HG03342 (cell line): ENCODE measurements around the gene LTBR.
A peak's percentile ranks its signal among the peaks of the same experiment; 100 is the strongest.

Experiments
- ATAC-seq: cut with Tn5 transposase; IDR thresholded peaks from one replicate; pipeline ENCODE4 v1.9.1; 2021; ENCODE audit warnings: mild to moderate bottlenecking, moderate library complexity; ENCODE audit not compliant: unreplicated experiment

LTBR gene

GRCh38 chr12:6367065-6367968 is 16.6 kb upstream of the LTBR start:
- peak; percentile 69 for ATAC-seq

- no peak for ATAC-seq
Measured at GRCh38 chr12:6367969-6368892, 15.7 kb upstream of the LTBR start.

GRCh38 chr12:6368906-6369525 is 14.9 kb upstream of the LTBR start:
- no peak for ATAC-seq

- ATAC-seq: no peak
Measured at GRCh38 chr12:6369916-6370575, 13.9 kb upstream of the LTBR start.

- ATAC-seq: no peak
Measured at GRCh38 chr12:6370576-6370935, 13.4 kb upstream of the LTBR start.

GRCh38 chr12:6370994-6371754 is 12.8 kb upstream of the LTBR start:
- no peak for ATAC-seq

GRCh38 chr12:6372403-6373003 is 11.5 kb upstream of the LTBR start:
- ATAC-seq: no peak

- no peak for ATAC-seq
Measured at GRCh38 chr12:6373022-6373787, 10.8 kb upstream of the LTBR start.

- no peak for ATAC-seq
Measured at GRCh38 chr12:6374028-6374785, 9.8 kb upstream of the LTBR start.

GRCh38 chr12:6374786-6375160 is 9.2 kb upstream of the LTBR start:
- ATAC-seq: no peak

- ATAC-seq: no peak
Measured at GRCh38 chr12:6375269-6376078, 8.5 kb upstream of the LTBR start, which contains the start of gene SCNN1A. Gene SCNN1A, minus strand, starts transcription at chr12:6375563. Its CDS starts 780 bp downstream, at chr12:6374783.

GRCh38 chr12:6376079-6376869 is 7.7 kb upstream of the LTBR start:
- no peak for ATAC-seq

- no peak for ATAC-seq
Measured at GRCh38 chr12:6376870-6377666, 6.9 kb upstream of the LTBR start.

GRCh38 chr12:6377667-6377994 is 6.3 kb upstream of the LTBR start:
- no peak for ATAC-seq

- ATAC-seq: no peak
Measured at GRCh38 chr12:6378709-6379472, 5.1 kb upstream of the LTBR start.
